ENCODE data around the gene SH2D2A. TPM values are rescaled to one million over a fixed set of nuclear protein-coding genes. Genes with fewer than 3 reads are reported as not detected.

SH2D2A gene
- polyA plus RNA-seq, 1 donor from 2014 or later, result not detected

- no peak overlapping the region for H3K4me3 ChIP-seq (ENCODE audit: low read length)
- no peaks in the 10 kb centered on the region for H4K20me1 ChIP-seq (ENCODE audit: insufficient read depth)
- H3K9me2 ChIP-seq (ENCODE audit: insufficient read depth, low read length), result no peaks in the 10 kb centered on the region
- peaks cover 70% of the 10 kb centered on the region for H3K27me3 ChIP-seq (ENCODE audit: insufficient read depth, low read depth, low read length)
- no peaks in the 10 kb centered on the region for H3K79me2 ChIP-seq (replicated peaks; ENCODE audit: insufficient read depth, low read length)
- H3K27ac ChIP-seq (ENCODE audit: low read length), result no peak overlapping the region
- TF ChIP-seq EP300 (conservative IDR thresholded peaks at IDR 0.05; ENCODE audit: poor library complexity, severe bottlenecking), result no peak
- TF ChIP-seq RAD21 (conservative IDR thresholded peaks at IDR 0.05), result no peak
- no peak for TF ChIP-seq REST (IDR thresholded peaks at IDR 0.05; ENCODE audit: borderline replicate concordance)
- no peak for TF ChIP-seq POLR2AphosphoS5 (IDR thresholded peaks at IDR 0.05)
- TF ChIP-seq SMC3 (conservative IDR thresholded peaks at IDR 0.05; ENCODE audit: poor library complexity), result no peak
- TF ChIP-seq EZH2 (IDR thresholded peaks at IDR 0.05; ENCODE audit: borderline replicate concordance, insufficient read depth, low read length, poor library complexity, severe bottlenecking), result no peak
- no peak for TF ChIP-seq TAF1 (IDR thresholded peaks at IDR 0.05; ENCODE audit: low read depth)
- TF ChIP-seq MXI1 (conservative IDR thresholded peaks at IDR 0.05; ENCODE audit: poor library complexity, severe bottlenecking), result no peak
- TF ChIP-seq CTCF (IDR thresholded peaks at IDR 0.05; ENCODE audit: poor library complexity, severe bottlenecking), result no peak
- H2AFZ ChIP-seq (ENCODE audit: low read depth, low read length), result no peak overlapping the region
- no peak overlapping the region for H3K9ac ChIP-seq (ENCODE audit: low read length)
- H3F3A ChIP-seq (ENCODE audit: insufficient read depth, low read length, poor library complexity, severe bottlenecking), result no peaks in the 10 kb centered on the region
- H3K36me3 ChIP-seq (ENCODE audit: insufficient read depth, low read length), result no peaks in the 10 kb centered on the region
- no peak overlapping the region for H3K4me2 ChIP-seq (ENCODE audit: low read length)
- H3K9me3 ChIP-seq (ENCODE audit: low read length), result no peaks in the 10 kb centered on the region
These were observed 31.2 kb upstream of the SH2D2A start for GRCh38 chr1:156847591-156848460.

- Histone ChIP-seq H3K4me2 (ENCODE audit: low read length) (no peak overlapping the region), H4K20me1 (ENCODE audit: insufficient read depth) (no peaks in the 10 kb centered on the region), H3K27ac (ENCODE audit: low read length) (no peak overlapping the region), H3K36me3 (ENCODE audit: insufficient read depth, low read length) (no peaks in the 10 kb centered on the region), H3K4me3 (ENCODE audit: low read length) (no peak overlapping the region), H3K9me3 (ENCODE audit: low read length) (no peaks in the 10 kb centered on the region), H3K79me2 (replicated peaks; ENCODE audit: insufficient read depth, low read length) (no peaks in the 10 kb centered on the region), H3K9me2 (ENCODE audit: insufficient read depth, low read length) (no peaks in the 10 kb centered on the region), H3F3A (ENCODE audit: insufficient read depth, low read length, poor library complexity, severe bottlenecking) (no peaks in the 10 kb centered on the region), H3K27me3 (ENCODE audit: insufficient read depth, low read depth, low read length) (peaks cover 70% of the 10 kb centered on the region), H3K9ac (ENCODE audit: low read length) (no peak overlapping the region), H2AFZ (ENCODE audit: low read depth, low read length) (no peak overlapping the region)
- TF ChIP-seq MXI1 (conservative IDR thresholded peaks at IDR 0.05; ENCODE audit: poor library complexity, severe bottlenecking), result no peak
- no peak for TF ChIP-seq EP300 (conservative IDR thresholded peaks at IDR 0.05; ENCODE audit: poor library complexity, severe bottlenecking)
- no peak for TF ChIP-seq REST (IDR thresholded peaks at IDR 0.05; ENCODE audit: borderline replicate concordance)
- TF ChIP-seq CTCF (IDR thresholded peaks at IDR 0.05; ENCODE audit: poor library complexity, severe bottlenecking), result no peak
- no peak for TF ChIP-seq SMC3 (conservative IDR thresholded peaks at IDR 0.05; ENCODE audit: poor library complexity)
- no peak for TF ChIP-seq POLR2AphosphoS5 (IDR thresholded peaks at IDR 0.05)
- no peak for TF ChIP-seq TAF1 (IDR thresholded peaks at IDR 0.05; ENCODE audit: low read depth)
- TF ChIP-seq RAD21 (conservative IDR thresholded peaks at IDR 0.05), result no peak
- no peak for TF ChIP-seq EZH2 (IDR thresholded peaks at IDR 0.05; ENCODE audit: borderline replicate concordance, insufficient read depth, low read length, poor library complexity, severe bottlenecking)
These were observed 30.0 kb upstream of the SH2D2A start for GRCh38 chr1:156846643-156847042.
